Raji (cell line): Measurements from ENCODE around the gene YPEL3.

ENCODE experiments used
- POLR2A ChIP-seq: IDR thresholded peaks from 2 replicates; pipeline ENCODE4 v1.6.1; 2011; ENCODE audit warnings: low read depth, low read length, control low read depth; ENCODE audit not compliant: insufficient read depth

The YPEL3 gene

GRCh38 chr16:30069611-30070462 is 26.2 kb downstream of the YPEL3 start:
- no peak for TF ChIP-seq POLR2A

- TF ChIP-seq POLR2A: no peak
Measured at GRCh38 chr16:30068750-30069610, 27.0 kb downstream of the YPEL3 start.

DNA sequence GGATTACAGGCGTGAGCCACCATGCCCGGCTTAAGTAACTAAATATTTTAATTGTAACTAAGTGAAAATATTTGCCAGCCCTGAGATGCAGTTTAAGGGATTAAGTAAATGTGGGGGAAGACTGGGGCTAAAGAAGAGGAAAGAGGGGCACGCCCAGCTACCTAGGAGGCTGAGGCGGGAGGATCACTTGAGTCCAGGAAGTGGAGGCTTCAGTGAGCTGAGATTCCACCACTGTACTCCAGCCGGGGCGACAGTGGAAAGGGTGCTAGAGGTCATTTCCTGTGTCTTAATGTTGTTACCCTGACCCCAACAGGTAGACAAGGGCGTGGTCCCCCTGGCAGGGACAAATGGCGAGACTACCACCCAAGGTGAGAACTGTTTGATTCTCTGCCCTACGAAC is 27.7 kb downstream of the YPEL3 start:
- no peak for TF ChIP-seq POLR2A

DNA sequence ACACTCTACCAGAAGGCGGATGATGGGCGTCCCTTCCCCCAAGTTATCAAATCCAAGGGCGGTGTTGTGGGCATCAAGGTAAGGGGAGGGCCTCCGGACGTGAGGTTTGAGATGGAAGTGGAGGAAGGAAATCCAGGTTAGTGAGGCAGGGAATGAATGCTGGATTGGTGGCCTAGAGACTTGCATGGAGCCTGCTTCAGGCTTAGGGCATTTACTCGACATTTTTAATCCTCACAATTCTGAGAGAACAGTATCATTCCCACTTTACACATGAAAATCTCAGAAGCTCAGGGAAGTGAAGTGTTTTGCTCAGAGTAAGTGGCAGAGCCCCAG is 28.5 kb downstream of the YPEL3 start:
- no peak for TF ChIP-seq POLR2A

DNA sequence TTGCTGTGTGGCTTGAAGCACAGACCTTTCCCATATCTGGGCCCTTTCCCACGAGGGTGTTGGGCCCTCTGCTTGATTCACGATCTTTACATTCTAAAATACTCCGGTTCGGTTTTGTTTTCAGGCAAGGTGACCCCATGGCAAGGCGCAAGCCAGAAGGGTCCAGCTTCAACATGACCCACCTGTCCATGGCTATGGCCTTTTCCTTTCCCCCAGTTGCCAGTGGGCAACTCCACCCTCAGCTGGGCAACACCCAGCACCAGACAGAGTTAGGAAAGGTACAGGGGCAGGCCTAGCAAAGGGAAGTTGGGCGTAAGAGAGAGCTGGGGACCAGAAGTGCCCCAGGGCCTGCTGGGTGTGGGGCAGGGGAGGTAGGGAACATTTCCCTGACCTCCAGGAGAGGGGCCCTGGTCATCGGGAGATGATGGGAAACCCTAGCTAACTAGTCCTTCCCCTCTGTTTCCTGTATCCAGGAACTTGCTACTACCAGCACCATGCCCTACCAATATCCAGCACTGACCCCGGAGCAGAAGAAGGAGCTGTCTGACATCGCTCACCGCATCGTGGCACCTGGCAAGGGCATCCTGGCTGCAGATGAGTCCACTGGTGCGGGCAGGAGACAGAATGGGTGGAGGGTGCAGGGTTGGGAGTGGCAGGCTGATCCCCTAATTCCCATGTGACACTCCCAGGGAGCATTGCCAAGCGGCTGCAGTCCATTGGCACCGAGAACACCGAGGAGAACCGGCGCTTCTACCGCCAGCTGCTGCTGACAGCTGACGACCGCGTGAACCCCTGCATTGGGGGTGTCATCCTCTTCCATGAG is 29.0 kb downstream of the YPEL3 start:
- TF ChIP-seq POLR2A: no peak

GRCh38 chr16:30065943-30066760 is 29.9 kb downstream of the YPEL3 start:
- TF ChIP-seq POLR2A: no peak

DNA sequence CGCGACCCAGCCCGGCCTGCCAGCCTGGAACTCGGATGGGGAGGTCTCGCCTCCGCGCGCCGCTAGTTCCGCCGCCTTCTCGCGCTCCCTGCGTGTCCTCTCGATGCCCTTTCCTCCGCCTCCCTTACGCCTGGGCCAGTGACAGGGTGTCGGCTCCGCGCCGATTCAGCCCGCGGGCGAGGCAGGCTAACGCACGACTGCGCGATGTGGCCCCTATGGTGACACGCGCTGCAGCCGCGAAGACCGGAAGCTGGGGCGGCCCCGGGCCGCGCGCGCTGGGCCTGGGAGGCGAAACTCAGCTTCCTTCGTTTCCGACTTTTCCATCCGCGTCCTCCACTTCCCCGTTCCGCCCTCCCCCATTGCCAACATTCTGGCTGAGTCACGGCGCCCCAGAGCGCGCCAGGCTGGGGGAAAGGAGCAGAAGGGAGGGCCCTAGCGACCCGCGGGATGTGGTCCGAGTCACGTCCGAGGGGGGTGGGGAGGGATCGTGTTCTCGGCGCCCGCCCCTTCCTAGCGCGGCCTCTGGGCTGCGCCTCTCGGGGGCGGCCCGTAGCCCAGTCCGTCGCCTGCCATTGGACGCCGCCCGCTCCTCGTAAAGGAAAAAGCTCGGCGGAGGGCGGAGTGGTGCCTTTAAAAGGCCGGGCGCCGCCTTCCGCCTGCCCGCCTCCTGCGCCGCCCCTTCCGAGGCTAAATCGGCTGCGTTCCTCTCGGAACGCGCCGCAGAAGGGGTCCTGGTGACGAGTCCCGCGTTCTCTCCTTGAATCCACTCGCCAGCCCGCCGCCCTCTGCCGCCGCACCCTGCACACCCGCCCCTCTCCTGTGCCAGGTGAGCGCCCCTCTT is 30.7 kb downstream of the YPEL3 start, which contains the start of gene ALDOA:
TSS of gene ALDOA (plus strand) at position 659 of the 841 bp plus-strand sequence. CDS start 1,138 bp downstream, outside the sequence.
- TF ChIP-seq POLR2A: peak; percentile 87

DNA sequence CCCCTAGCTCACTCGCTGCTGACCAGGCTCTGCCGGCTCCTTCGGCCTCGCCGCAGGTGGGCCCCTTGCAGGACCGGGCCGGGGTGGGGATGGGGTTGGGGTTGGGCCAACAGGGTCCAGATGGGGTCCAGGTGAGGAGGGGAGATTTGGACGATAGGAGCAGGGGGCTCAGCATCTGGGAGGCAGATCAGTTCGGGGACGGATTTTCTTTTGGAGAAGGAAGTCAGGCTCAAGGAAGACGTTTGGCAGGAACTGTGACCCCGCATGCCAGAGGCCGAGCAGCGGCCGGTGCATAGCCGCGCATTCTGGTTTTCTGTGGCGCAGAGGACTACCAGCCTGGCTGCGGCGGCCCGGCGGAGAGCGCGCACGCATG is 31.3 kb downstream of the YPEL3 start:
- TF ChIP-seq POLR2A: no peak

DNA sequence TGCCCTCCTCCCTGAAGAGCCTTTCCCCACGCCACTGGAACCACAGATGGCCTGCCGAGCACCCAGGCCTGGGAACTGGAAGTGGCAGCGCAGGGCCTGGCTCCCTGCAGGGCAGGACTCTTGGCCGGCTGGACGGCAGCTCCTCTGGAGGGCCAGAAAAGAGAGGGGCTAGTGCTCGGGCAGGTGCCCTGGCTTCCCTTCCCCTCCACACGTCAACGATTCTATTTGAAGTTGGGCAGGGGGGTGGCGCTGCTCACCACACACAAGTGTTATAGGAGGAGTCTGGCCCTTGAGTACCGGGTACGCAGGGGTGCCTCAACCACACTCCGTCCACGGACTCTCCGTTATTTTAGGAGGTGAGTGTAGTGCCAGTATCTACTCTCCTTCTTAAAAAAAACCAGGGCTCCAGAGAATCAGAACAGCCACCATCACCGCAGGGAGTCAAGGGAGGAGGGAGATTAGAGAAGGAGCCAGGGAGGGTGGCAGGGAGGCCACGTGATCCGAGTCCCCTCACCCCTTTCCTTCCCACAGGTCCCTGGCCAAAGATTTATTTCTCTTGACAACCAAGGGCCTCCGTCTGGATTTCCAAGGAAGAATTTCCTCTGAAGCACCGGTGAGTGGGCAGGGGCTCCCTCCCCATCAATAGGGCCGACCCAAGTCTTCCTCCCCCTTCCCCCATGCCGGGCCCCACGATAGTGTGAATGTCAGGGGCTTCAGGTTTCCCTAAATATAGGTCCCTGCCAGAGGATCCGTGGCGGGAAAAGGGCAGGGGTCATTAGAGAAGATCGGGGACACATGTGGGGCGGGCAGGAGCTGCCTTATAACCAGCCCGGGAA is 31.9 kb downstream of the YPEL3 start:
- TF ChIP-seq POLR2A: peak; percentile 85

- TF ChIP-seq POLR2A: no peak
Measured at GRCh38 chr16:30063278-30063892, 32.6 kb downstream of the YPEL3 start.

GRCh38 chr16:30060836-30061554 is 35.0 kb downstream of the YPEL3 start:
- TF ChIP-seq POLR2A: no peak

- TF ChIP-seq POLR2A: no peak
Measured at GRCh38 chr16:30060346-30060745, 35.7 kb downstream of the YPEL3 start.
